IMR-90 (cell line): ENCODE data around the gene IST1. TPM values are rescaled to one million over a fixed set of nuclear protein-coding genes. Genes with fewer than 3 reads are reported as not detected.
A peak's percentile ranks its signal among the peaks of the same experiment; 100 is the strongest.

ENCODE experiments used
- ATAC-seq: fragments of 200-7000 bp; cut with Tn5 transposase; 2 replicates; pipeline ENCODE4 v1.9.1; 2020; ENCODE audit warnings: low read depth, mild to moderate bottlenecking, moderate library complexity
- BruUV-seq: library from RNA; stranded (reverse); fragments of 400-500 nt; replicated peaks from 2 replicates; lab custom pipeline; 2021; lab: Mats Ljungman, UMichigan
- CTCF ChIA-PET: fragments of 300-600 bp; formaldehyde crosslinking; extraction: SDS; loops from one replicate; lab custom pipeline; 2021; ENCODE audit warnings: antibody characterized with exemption; lab: Yijun Ruan, JAX
- POLR2A ChIA-PET: fragments of 300-600 bp; sonication (Branson Sonifier 250); formaldehyde crosslinking; loops from one replicate; lab custom pipeline; 2022; ENCODE audit warnings: antibody characterized with exemption; ENCODE audit not compliant: unreplicated experiment; lab: Charles Lee
- DNase-seq: peaks from one replicate; pipeline ENCODE4 v3.0.0; 2013
- H2AFZ ChIP-seq: replicated peaks from 2 replicates; pipeline ENCODE3; 2013; ENCODE audit warnings: low read length, mild to moderate bottlenecking; ENCODE audit not compliant: poor library complexity
- H2AK5ac ChIP-seq: 2 replicates; pipeline ENCODE4 v1.6.1; 2013; ENCODE audit warnings: low read depth, low read length, inconsistent platforms
- H2AK9ac ChIP-seq: replicated peaks from 2 replicates; pipeline ENCODE3; 2013; ENCODE audit warnings: mild to moderate bottlenecking, low read depth, low read length, moderate library complexity; ENCODE audit not compliant: poor library complexity
- H2BK120ac ChIP-seq: 2 replicates; pipeline ENCODE4 v1.6.1; 2013; ENCODE audit warnings: low read depth, low read length, inconsistent platforms
- H2BK15ac ChIP-seq: 3 replicates; pipeline ENCODE4 v1.6.1; 2013; ENCODE audit warnings: low read depth, low read length, inconsistent platforms
- H2BK20ac ChIP-seq: 2 replicates; pipeline ENCODE4 v1.6.1; 2013; ENCODE audit warnings: low read depth, mild to moderate bottlenecking, inconsistent platforms, low read length, moderate library complexity
- H2BK5ac ChIP-seq: 2 replicates; pipeline ENCODE4 v1.6.1; 2013; ENCODE audit warnings: mild to moderate bottlenecking, low read depth, low read length, inconsistent platforms; ENCODE audit not compliant: poor library complexity, severe bottlenecking
- H3K14ac ChIP-seq: replicated peaks from 2 replicates; pipeline ENCODE4 v1.6.1; 2013; ENCODE audit warnings: low read depth, low read length, inconsistent platforms
- H3K18ac ChIP-seq: 2 replicates; pipeline ENCODE4 v1.6.1; 2013; ENCODE audit warnings: low read depth, low read length, control low read depth
- H3K23ac ChIP-seq: 2 replicates; pipeline ENCODE4 v1.6.1; 2013; ENCODE audit warnings: low read depth, low read length, inconsistent platforms
- H3K27ac ChIP-seq: 2 replicates; pipeline ENCODE4 v1.5.1; 2013; ENCODE audit warnings: mild to moderate bottlenecking, control low read depth, low read length; ENCODE audit not compliant: insufficient read depth
- H3K27me3 ChIP-seq: 2 replicates; pipeline ENCODE4 v1.6.1; 2013; ENCODE audit warnings: low read length; ENCODE audit not compliant: control insufficient read depth, insufficient read depth
- H3K36me3 ChIP-seq: 2 replicates; pipeline ENCODE4 v1.6.1; 2013; ENCODE audit warnings: low read length, mixed read lengths; ENCODE audit not compliant: control insufficient read depth, insufficient read depth
- H3K4ac ChIP-seq: 2 replicates; pipeline ENCODE4 v1.6.1; 2013; ENCODE audit warnings: low read depth, low read length, inconsistent platforms
- H3K4me1 ChIP-seq: 2 replicates; pipeline ENCODE4 v1.6.1; 2013; ENCODE audit warnings: low read length, mixed read lengths; ENCODE audit not compliant: control insufficient read depth, insufficient read depth
- H3K4me2 ChIP-seq: 2 replicates; pipeline ENCODE4 v1.6.1; 2013; ENCODE audit warnings: low read depth, mild to moderate bottlenecking, control low read depth, low read length, moderate library complexity
- H3K4me3 ChIP-seq: 2 replicates; pipeline ENCODE4 v1.5.1; 2013; ENCODE audit warnings: low read depth, mild to moderate bottlenecking, control low read depth, low read length, moderate library complexity; ENCODE audit not compliant: insufficient read depth
- H3K56ac ChIP-seq: 2 replicates; pipeline ENCODE4 v1.6.1; 2013; ENCODE audit warnings: low read length, inconsistent platforms; ENCODE audit not compliant: insufficient read depth; ENCODE audit errors: extremely low read depth
- H3K79me1 ChIP-seq, 2 experiments: 2 replicates each; pipeline ENCODE4 v1.6.1; 2013; ENCODE audit warnings: low read length in 2 of 2, inconsistent platforms in 1 of 2, low read depth in 1 of 2
- H3K9ac ChIP-seq: 2 replicates; pipeline ENCODE4 v1.6.1; 2013; ENCODE audit warnings: low read depth, low read length, control low read depth
- H3K9me1 ChIP-seq: 2 replicates; pipeline ENCODE4 v1.6.1; 2013; ENCODE audit warnings: low read length, inconsistent platforms; ENCODE audit not compliant: insufficient read depth
- H3K9me3 ChIP-seq: 2 replicates; pipeline ENCODE4 v1.6.1; 2013; ENCODE audit warnings: low read length; ENCODE audit not compliant: control insufficient read depth, insufficient read depth
- H4K20me1 ChIP-seq: 2 replicates; pipeline ENCODE4 v1.6.1; 2013; ENCODE audit warnings: low read length, inconsistent platforms; ENCODE audit not compliant: insufficient read depth
- H4K5ac ChIP-seq: 2 replicates; pipeline ENCODE4 v1.6.1; 2013; ENCODE audit warnings: mild to moderate bottlenecking, low read depth, low read length, control low read depth
- H4K8ac ChIP-seq, 2 experiments: 2 replicates each; pipeline ENCODE4 v1.6.1; 2013; ENCODE audit warnings: low read depth in 2 of 2, low read length in 2 of 2, control low read depth in 1 of 2, inconsistent platforms in 1 of 2
- H4K91ac ChIP-seq: 2 replicates; pipeline ENCODE4 v1.6.1; 2013; ENCODE audit warnings: low read depth, low read length, inconsistent platforms; ENCODE audit not compliant: insufficient read depth
- CHD1 ChIP-seq: IDR thresholded peaks from 2 replicates; pipeline ENCODE4 v1.6.1; 2012; ENCODE audit warnings: low read depth, low read length, improper control_type of control experiment
- MAZ ChIP-seq: IDR thresholded peaks from 2 replicates; pipeline ENCODE4 v1.6.1; 2012; ENCODE audit warnings: low read depth, mild to moderate bottlenecking, low read length, improper control_type of control experiment, moderate library complexity, borderline replicate concordance
- POLR2A ChIP-seq: IDR thresholded peaks from 2 replicates; pipeline ENCODE4 v1.6.1; 2012; ENCODE audit warnings: mild to moderate bottlenecking, low read depth, low read length
- WGBS, 2 experiments: methylation state at CpG; one replicate each; pipeline versions ENCODE4 v1.1.5 to v1.1.7; 2013; ENCODE audit warnings: missing lambda C conversion rate in 2 of 2; ENCODE audit not compliant: insufficient read length in 1 of 2; ENCODE audit errors: extremely low coverage in 2 of 2; 5-methylcytosine and 5-hydroxymethylcytosine counted together
- dilution Hi-C: fragments of 300-500 bp; cut with HindIII; formaldehyde crosslinking; loops from one replicate; pipeline ENCODE4 v1.14.3; 2018; ENCODE audit warnings: low sequenced_read_pairs; ENCODE audit not compliant: unreplicated experiment
- in situ Hi-C: fragments of 300-500 bp; cut with MboI; formaldehyde crosslinking; loops from 3 replicates; pipeline ENCODE4 v1.14.3; 2019; ENCODE audit warnings: low sequenced_read_pairs, inconsistent platforms, mixed read lengths
- intact Hi-C: fragments of 100-400 bp; cut with micrococcal nuclease; formaldehyde crosslinking; loops from 2 replicates; pipeline ENCODE4 v1.10.0; 2022
- polyA plus RNA-seq, 3 experiments: library from polyadenylated mRNA; depleted of rRNA; stranded (reverse); fragments of >200 nt; gene quantifications; 2 replicates each; pipeline ENCODE4 v1.2.3, GENCODE V29; 2012; ENCODE audit warnings: low replicate concordance in 1 of 3
- total RNA-seq: library from RNA; depleted of rRNA; stranded (reverse); fragments of >200 nt; gene quantifications from 2 replicates; pipeline ENCODE4 v1.2.3, GENCODE V29; 2012

Gene IST1
- total and polyA plus RNA-seq, 2 of the 4 experiments (the other 2 are of a cell fraction), result 134 to 186 TPM

- no peak overlapping the region for H2BK15ac ChIP-seq
- H3K4me1 ChIP-seq, result peaks cover 2% of the 10 kb centered on the region
- TF ChIP-seq POLR2A (no peak), MAZ (no peak), CHD1 (no peak)
- no peak overlapping the region for H2AFZ ChIP-seq
- BruUV-seq, result no TSS peak
- DNase-seq (peak; percentile 82), ATAC-seq (peak; percentile 60)
- H3K18ac ChIP-seq, result no peak overlapping the region
- peaks cover 77% of the 10 kb centered on the region for H4K20me1 ChIP-seq
- H2BK20ac ChIP-seq, result no peak overlapping the region
- H3K4me3 ChIP-seq, result no peak overlapping the region
- H3K9ac ChIP-seq, result no peak overlapping the region
- in situ Hi-C loops, result no loop called here
- no peak overlapping the region for H2AK9ac ChIP-seq
- no peaks in the 10 kb centered on the region for H3K27me3 ChIP-seq
- CTCF ChIA-PET, result interaction anchor here (0.6 kb wide), 1 partner anchor 149 kb away, joined by 3 read pairs; no protein-coding TSS in a partner anchor
- 65% methylated on average over 2 of the region's 6 CpGs; no CpG with 5 or more reads in 1 of the 2 experiments for WGBS, 2 experiments
- H3K36me3 ChIP-seq, result peaks cover 47% of the 10 kb centered on the region
- peaks cover 4% of the 10 kb centered on the region for H3K9me3 ChIP-seq
- dilution Hi-C loops, result no loop called here
- H3K9me1 ChIP-seq, result peaks cover 6% of the 10 kb centered on the region; the same call in 1 of the 2 replicates
- no peak overlapping the region for H3K56ac ChIP-seq
- peaks cover 32 to 72% of the 10 kb centered on the region in 2 experiments for H3K79me1 ChIP-seq
- H2BK120ac ChIP-seq, result no peak overlapping the region
- H3K27ac ChIP-seq, result no peak overlapping the region
- POLR2A ChIA-PET, result interaction anchor here (0.6 kb wide), 1 partner anchor 33 kb away, joined by 11 read pairs; no protein-coding TSS in a partner anchor
- H2AK5ac ChIP-seq, result no peak overlapping the region
- no peak overlapping the region for H3K14ac ChIP-seq
- H3K4me2 ChIP-seq, result no peak overlapping the region
- H3K4ac ChIP-seq, result no peak overlapping the region
- H4K5ac ChIP-seq, result no peak overlapping the region
- intact Hi-C loops, result no loop called here
- H4K8ac ChIP-seq, result no peak overlapping the region
- no peak overlapping the region for H3K23ac ChIP-seq
- no peak overlapping the region for H4K91ac ChIP-seq
- H2BK5ac ChIP-seq, result no peak overlapping the region
Observed at GRCh38 chr16:71917900-71918299, 22.6 kb downstream of the IST1 start.
